GM19397 (cell line): Measurements from ENCODE around the gene WFIKKN2.

ENCODE experiments used
- ATAC-seq: cut with Tn5 transposase; IDR thresholded peaks from one replicate; pipeline ENCODE4 v1.9.1; 2021; ENCODE audit warnings: mild to moderate bottlenecking, moderate library complexity; ENCODE audit not compliant: unreplicated experiment

Gene WFIKKN2

GRCh38 chr17:50833510-50834428, 1.6 kb upstream of the WFIKKN2 start:
- ATAC-seq, result no peak

GRCh38 chr17:50834429-50835300, 721 bp upstream of the WFIKKN2 start:
- no peak for ATAC-seq

- no peak for ATAC-seq
Observed at GRCh38 chr17:50836826-50837225, 1.4 kb downstream of the WFIKKN2 start.

- ATAC-seq, result no peak
Observed at GRCh38 chr17:50837286-50837979, 2.0 kb downstream of the WFIKKN2 start.

- no peak for ATAC-seq
Observed at GRCh38 chr17:50837980-50838954, 2.9 kb downstream of the WFIKKN2 start.

- no peak for ATAC-seq
Observed at GRCh38 chr17:50839591-50840310, 4.4 kb downstream of the WFIKKN2 start.

- ATAC-seq, result no peak
Observed at GRCh38 chr17:50840311-50840851, 5.0 kb downstream of the WFIKKN2 start.

GRCh38 chr17:50841277-50841948, 6.0 kb downstream of the WFIKKN2 start:
- ATAC-seq, result no peak

- ATAC-seq, result no peak
Observed at GRCh38 chr17:50841949-50842354, 6.6 kb downstream of the WFIKKN2 start.

GRCh38 chr17:50842506-50843149, 7.2 kb downstream of the WFIKKN2 start:
- ATAC-seq, result no peak

GRCh38 chr17:50843150-50843905, 7.9 kb downstream of the WFIKKN2 start:
- no peak for ATAC-seq

- ATAC-seq, result no peak
Observed at GRCh38 chr17:50844117-50844700, 8.8 kb downstream of the WFIKKN2 start.

- ATAC-seq, result no peak
Observed at GRCh38 chr17:50845240-50846147, 10.1 kb downstream of the WFIKKN2 start.

GRCh38 chr17:50847566-50847965, 12.2 kb downstream of the WFIKKN2 start:
- no peak for ATAC-seq

- ATAC-seq, result no peak
Observed at GRCh38 chr17:50848039-50848438, 12.7 kb downstream of the WFIKKN2 start.

- ATAC-seq, result no peak
Observed at GRCh38 chr17:50848711-50849110, 13.3 kb downstream of the WFIKKN2 start.
